ENCODE measurements around the gene FCRL3. TPM values are rescaled to one million over a fixed set of nuclear protein-coding genes. Genes with fewer than 3 reads are reported as not detected.

FCRL3 gene
- total RNA-seq, 1 experiment from 2014 or later = not detected

- DNase-seq = no peak
- no peak for TF ChIP-seq EZH2 (IDR thresholded peaks at IDR 0.05; ENCODE audit: low read depth)
- POLR2A ChIA-PET (ENCODE audit: unreplicated experiment) = no interaction called here
- Histone ChIP-seq H3K4me2 (no peak overlapping the region), H3K36me3 (ENCODE audit: low read depth) (no peaks in the 10 kb centered on the region), H3K9me3 (ENCODE audit: insufficient read depth, low read depth) (no peaks in the 10 kb centered on the region), H4K20me1 (ENCODE audit: insufficient read depth) (no peaks in the 10 kb centered on the region), H3K4me1 (replicated peaks; ENCODE audit: insufficient read depth) (no peaks in the 10 kb centered on the region), H3K27me3 (ENCODE audit: insufficient read depth, low read depth) (peaks cover 28% of the 10 kb centered on the region), H3F3A (ENCODE audit: insufficient read depth, low read depth) (no peaks in the 10 kb centered on the region), H3K4me3 (no peak overlapping the region), H3K27ac (no peak overlapping the region), H3K9me2 (ENCODE audit: insufficient read depth) (no peaks in the 10 kb centered on the region), H2AFZ (no peak overlapping the region), H3K79me2 (ENCODE audit: low read depth) (no peaks in the 10 kb centered on the region)
- CTCF ChIA-PET = interaction anchor here (0.6 kb wide), 1 partner anchor 1641 kb away, joined by 4 read pairs; no protein-coding TSS in a partner anchor
- intact Hi-C loops (cut with micrococcal nuclease; ENCODE audit: unreplicated experiment) = no loop called here
- BruUV-seq (replicated peaks) = no TSS peak
Observed at GRCh38 chr1:157703981-157704380, 3.4 kb upstream of the FCRL3 start.

GRCh38 chr1:157702308-157702825 lies 1.8 kb upstream of the FCRL3 start:
- Histone ChIP-seq H3F3A (ENCODE audit: insufficient read depth, low read depth) (no peaks in the 10 kb centered on the region), H3K9me3 (ENCODE audit: insufficient read depth, low read depth) (no peaks in the 10 kb centered on the region), H3K36me3 (ENCODE audit: low read depth) (no peaks in the 10 kb centered on the region), H3K4me3 (no peak overlapping the region), H3K4me2 (no peak overlapping the region), H3K27me3 (ENCODE audit: insufficient read depth, low read depth) (peaks cover 26% of the 10 kb centered on the region), H3K4me1 (replicated peaks; ENCODE audit: insufficient read depth) (no peaks in the 10 kb centered on the region), H2AFZ (no peak overlapping the region), H3K27ac (no peak overlapping the region), H3K79me2 (ENCODE audit: low read depth) (no peaks in the 10 kb centered on the region), H4K20me1 (ENCODE audit: insufficient read depth) (no peaks in the 10 kb centered on the region), H3K9me2 (ENCODE audit: insufficient read depth) (no peaks in the 10 kb centered on the region)
- intact Hi-C loops (cut with micrococcal nuclease; ENCODE audit: unreplicated experiment) = no loop called here
- TF ChIP-seq EZH2 (IDR thresholded peaks at IDR 0.05; ENCODE audit: low read depth) (no peak), CTCF (conservative IDR thresholded peaks at IDR 0.05) (no peak)
- BruUV-seq (replicated peaks) = no TSS peak
- CTCF ChIA-PET = no interaction called here
- POLR2A ChIA-PET (ENCODE audit: unreplicated experiment) = no interaction called here
- no peak for DNase-seq

GRCh38 chr1:157700305-157700704 lies 264 bp downstream of the FCRL3 start:
- Histone ChIP-seq H3K27me3 (ENCODE audit: insufficient read depth, low read depth) (peaks cover 26% of the 10 kb centered on the region), H4K20me1 (ENCODE audit: insufficient read depth) (no peaks in the 10 kb centered on the region), H3K79me2 (ENCODE audit: low read depth) (no peaks in the 10 kb centered on the region), H3K36me3 (ENCODE audit: low read depth) (no peaks in the 10 kb centered on the region), H3K27ac (no peak overlapping the region), H3K4me1 (replicated peaks; ENCODE audit: insufficient read depth) (no peaks in the 10 kb centered on the region), H3K9me3 (ENCODE audit: insufficient read depth, low read depth) (no peaks in the 10 kb centered on the region), H3K4me2 (no peak overlapping the region), H3F3A (ENCODE audit: insufficient read depth, low read depth) (no peaks in the 10 kb centered on the region), H3K4me3 (no peak overlapping the region), H2AFZ (no peak overlapping the region), H3K9me2 (ENCODE audit: insufficient read depth) (no peaks in the 10 kb centered on the region)
- TF ChIP-seq CTCF (conservative IDR thresholded peaks at IDR 0.05) = no peak
- no peak for TF ChIP-seq EZH2 (IDR thresholded peaks at IDR 0.05; ENCODE audit: low read depth)
- no peak for DNase-seq
- intact Hi-C loops (cut with micrococcal nuclease; ENCODE audit: unreplicated experiment) = no loop called here
- no TSS peak for BruUV-seq (replicated peaks)
- POLR2A ChIA-PET (ENCODE audit: unreplicated experiment) = no interaction called here
- CTCF ChIA-PET = no interaction called here

All from PC-9 (cell line).